Mesenchymal stem cell (in vitro differentiated cells and primary cell): Measurements from ENCODE around the gene GRIFIN.

ENCODE experiments used
- DNase-seq: peaks from one replicate; pipeline ENCODE4 v3.0.0-alpha.2; 2013
- H2AFZ ChIP-seq: one replicate; pipeline ENCODE4 v1.6.1; 2013; ENCODE audit warnings: low read depth, mild to moderate bottlenecking, control low read depth, inconsistent platforms, low read length, moderate library complexity
- H2AK5ac ChIP-seq: 2 replicates; pipeline ENCODE4 v1.6.1; 2013; ENCODE audit warnings: low read length, moderate library complexity, mild to moderate bottlenecking, inconsistent platforms; ENCODE audit not compliant: severe bottlenecking
- H2BK120ac ChIP-seq: one replicate; pipeline ENCODE4 v1.6.1; 2013; ENCODE audit warnings: low read depth, mild to moderate bottlenecking, inconsistent platforms, low read length, moderate library complexity
- H2BK12ac ChIP-seq, 2 experiments: one replicate each; pipeline ENCODE4 v1.6.1; 2013; ENCODE audit warnings: inconsistent platforms in 2 of 2, low read length in 2 of 2, mild to moderate bottlenecking in 2 of 2, moderate library complexity in 2 of 2, control low read depth in 1 of 2
- H2BK15ac ChIP-seq: one replicate; pipeline ENCODE4 v1.6.1; 2013; ENCODE audit warnings: mild to moderate bottlenecking, low read depth, inconsistent platforms; ENCODE audit not compliant: poor library complexity, severe bottlenecking
- H2BK5ac ChIP-seq: 2 replicates; pipeline ENCODE4 v1.6.1; 2013; ENCODE audit warnings: low read depth, mild to moderate bottlenecking, low read length, control low read depth, inconsistent platforms; ENCODE audit not compliant: poor library complexity, severe bottlenecking
- H3K14ac ChIP-seq, 2 experiments: one replicate each; pipeline ENCODE4 v1.6.1; 2013; ENCODE audit warnings: inconsistent platforms in 2 of 2, low read length in 2 of 2, control low read depth in 1 of 2, mild to moderate bottlenecking in 1 of 2, moderate library complexity in 1 of 2
- H3K18ac ChIP-seq, 2 experiments: one replicate each; pipeline ENCODE4 v1.6.1; 2013; ENCODE audit warnings: inconsistent platforms in 2 of 2, low read length in 2 of 2, control low read depth in 1 of 2, low read depth in 1 of 2, mild to moderate bottlenecking in 1 of 2
- H3K23ac ChIP-seq, 2 experiments: one replicate each; pipeline ENCODE4 v1.6.1; 2013; ENCODE audit warnings: inconsistent platforms in 2 of 2, low read length in 2 of 2, mild to moderate bottlenecking in 2 of 2, moderate library complexity in 2 of 2, control low read depth in 1 of 2
- H3K27ac ChIP-seq: 2 replicates; pipeline ENCODE4 v1.5.1; 2013; ENCODE audit warnings: mild to moderate bottlenecking, moderate library complexity, low read length, control low read depth, inconsistent platforms; ENCODE audit not compliant: poor library complexity, severe bottlenecking
- H3K27me3 ChIP-seq, 2 experiments: 2 replicates each; pipeline versions ENCODE4 v1.6.1 to v1.7.0; 2013; ENCODE audit warnings: low read length in 2 of 2, mild to moderate bottlenecking in 2 of 2, moderate library complexity in 2 of 2, control low read depth in 1 of 2, inconsistent platforms in 1 of 2; ENCODE audit not compliant: control insufficient read depth in 1 of 2, insufficient read depth in 1 of 2
- H3K36me3 ChIP-seq, 2 experiments: 2 replicates each; pipeline versions ENCODE4 v1.6.1 to v1.7.0; 2013; ENCODE audit warnings: low read length in 2 of 2, control low read depth in 1 of 2, inconsistent platforms in 1 of 2, low read depth in 1 of 2, mild to moderate bottlenecking in 1 of 2; ENCODE audit not compliant: insufficient read depth in 2 of 2, control insufficient read depth in 1 of 2
- H3K4ac ChIP-seq, 2 experiments: one replicate each; pipeline ENCODE4 v1.6.1; 2013; ENCODE audit warnings: inconsistent platforms in 2 of 2, low read length in 2 of 2, mild to moderate bottlenecking in 2 of 2, moderate library complexity in 2 of 2, control low read depth in 1 of 2, low read depth in 1 of 2
- H3K4me1 ChIP-seq: 2 replicates; pipeline ENCODE4 v1.6.1; 2013; ENCODE audit warnings: low read depth, low read length, control low read depth; ENCODE audit not compliant: control insufficient read depth, insufficient read depth
- H3K4me2 ChIP-seq: 2 replicates; pipeline ENCODE4 v1.6.1; 2013; ENCODE audit warnings: low read length, mild to moderate bottlenecking, inconsistent platforms; ENCODE audit not compliant: poor library complexity, severe bottlenecking
- H3K4me3 ChIP-seq, 2 experiments: 2 replicates each; pipeline versions ENCODE4 v1.5.1 to v1.7.0; 2013; ENCODE audit warnings: low read length in 2 of 2, mild to moderate bottlenecking in 2 of 2, control low read depth in 1 of 2, low read depth in 1 of 2; ENCODE audit not compliant: insufficient read depth in 1 of 2
- H3K79me1 ChIP-seq: replicated peaks from 2 replicates; pipeline ENCODE4 v1.6.1; 2013; ENCODE audit warnings: mild to moderate bottlenecking, control low read depth, low read length, inconsistent platforms; ENCODE audit not compliant: poor library complexity, severe bottlenecking
- H3K9ac ChIP-seq: 2 replicates; pipeline ENCODE4 v1.7.0; 2013; ENCODE audit warnings: mild to moderate bottlenecking, low read length, moderate library complexity
- H3K9me3 ChIP-seq: 2 replicates; pipeline ENCODE4 v1.7.0; 2013; ENCODE audit warnings: mild to moderate bottlenecking, low read length; ENCODE audit not compliant: control insufficient read depth
- H4K8ac ChIP-seq: one replicate; pipeline ENCODE4 v1.6.1; 2013; ENCODE audit warnings: inconsistent platforms, mild to moderate bottlenecking, low read length, moderate library complexity
- H4K91ac ChIP-seq: one replicate; pipeline ENCODE4 v1.6.1; 2013; ENCODE audit warnings: mild to moderate bottlenecking, low read length, inconsistent platforms
- WGBS: methylation state at CpG from one replicate; pipeline ENCODE4 v1.1.7; 2013; ENCODE audit warnings: mixed read lengths; 5-methylcytosine and 5-hydroxymethylcytosine counted together

Gene GRIFIN

DNA sequence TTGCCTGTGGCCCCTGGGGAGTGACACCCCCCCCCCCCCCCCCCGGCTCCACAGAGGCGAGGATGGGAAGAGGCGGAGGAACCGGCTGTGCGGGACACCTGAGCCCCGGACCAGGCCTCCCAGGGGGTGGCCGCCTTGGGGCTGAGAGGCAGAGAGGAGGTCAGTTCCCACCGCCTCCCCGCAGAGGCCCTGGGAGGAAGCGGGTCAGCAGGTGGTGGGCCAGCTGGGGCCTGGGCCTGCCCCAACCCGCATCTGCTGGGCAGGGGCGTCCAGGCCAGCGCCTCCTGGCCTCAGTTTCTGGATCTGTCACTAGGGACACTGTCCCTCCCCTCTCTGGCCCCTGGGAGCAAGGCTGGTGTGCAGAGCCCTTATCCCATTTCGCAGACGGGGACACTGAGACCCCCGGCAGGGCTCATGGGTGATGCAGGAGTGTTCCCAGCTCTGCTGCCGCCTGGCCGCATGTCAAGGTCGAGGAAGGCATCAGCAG is 28.7 kb upstream of the GRIFIN start:
- peak overlapping the region; percentile 21 for H2AK5ac ChIP-seq
- H3K79me1 ChIP-seq: no peaks in the 10 kb centered on the region
- H2BK15ac ChIP-seq: no peak overlapping the region
- H3K23ac ChIP-seq: no peak overlapping the region
- no peak for DNase-seq
- H3K4ac ChIP-seq: no peak overlapping the region
- H3K9ac ChIP-seq: no peak overlapping the region
- no peak overlapping the region for H4K8ac ChIP-seq
- no peak overlapping the region for H4K91ac ChIP-seq
- no peak overlapping the region for H2AFZ ChIP-seq
- no peak overlapping the region for H2BK5ac ChIP-seq
- H3K14ac ChIP-seq: no peak overlapping the region
- peaks cover 46% of the 10 kb centered on the region for H3K4me1 ChIP-seq
- no peaks in the 10 kb centered on the region for H3K36me3 ChIP-seq
- no peak overlapping the region for H3K4me2 ChIP-seq
- H2BK120ac ChIP-seq: no peak overlapping the region
- no peak overlapping the region for H3K4me3 ChIP-seq
- H2BK12ac ChIP-seq: no peak overlapping the region
- H3K27ac ChIP-seq: no peak overlapping the region
- 74% methylated on average over 15 of the region's 19 CpGs for WGBS
- peaks cover 0 to 42% of the 10 kb centered on the region in 2 experiments for H3K27me3 ChIP-seq
- H3K18ac ChIP-seq: no peak overlapping the region
- no peaks in the 10 kb centered on the region for H3K9me3 ChIP-seq

DNA sequence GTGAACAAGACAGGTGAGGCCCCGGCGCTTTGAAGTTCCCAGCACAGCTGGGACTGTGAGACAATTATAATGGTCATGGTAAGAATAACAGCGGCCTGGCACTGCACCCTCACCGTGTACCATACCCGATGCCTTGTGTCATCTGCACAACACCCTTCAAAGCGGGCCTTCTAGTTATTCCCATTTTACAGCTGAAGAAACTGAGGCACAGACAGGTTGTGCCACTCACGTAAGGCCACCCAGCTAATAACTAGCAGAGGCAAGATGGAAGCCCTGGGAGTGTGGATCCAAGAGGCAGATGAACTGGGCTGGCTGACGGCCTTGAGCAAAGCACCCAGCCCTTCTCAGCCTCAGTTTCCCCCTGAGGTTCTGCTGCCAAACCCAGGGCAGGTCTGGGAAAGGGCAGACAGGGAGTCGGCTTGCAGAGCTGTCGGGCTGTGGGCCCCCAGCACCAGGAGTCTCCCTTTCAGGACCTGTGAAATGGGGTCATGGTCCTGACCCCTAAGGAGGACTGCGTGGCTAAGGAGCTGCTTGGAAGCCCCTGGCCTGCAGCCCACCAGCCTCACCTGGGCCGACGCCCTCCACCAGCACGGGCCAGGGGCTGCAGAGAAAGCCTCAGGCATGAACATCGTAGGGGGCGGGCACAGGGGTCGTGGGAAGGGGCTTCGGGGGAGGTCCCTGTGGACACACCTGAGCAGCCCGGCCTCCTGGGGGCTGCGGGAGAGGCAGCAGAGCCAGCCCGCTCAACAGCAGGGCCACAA is 28.1 kb upstream of the GRIFIN start:
- Histone ChIP-seq H2AK5ac (no peak overlapping the region), H3K9me3 (no peaks in the 10 kb centered on the region), H3K18ac (no peak overlapping the region), H3K79me1 (no peaks in the 10 kb centered on the region), H3K4me1 (peaks cover 40% of the 10 kb centered on the region), H3K4me3 (no peak overlapping the region), H4K8ac (no peak overlapping the region), H3K27me3 (peaks cover 0 to 42% of the 10 kb centered on the region in 2 experiments), H2BK15ac (no peak overlapping the region), H3K14ac (no peak overlapping the region), H2BK5ac (no peak overlapping the region), H2BK120ac (no peak overlapping the region), H3K4me2 (no peak overlapping the region), H2AFZ (no peak overlapping the region), H3K27ac (no peak overlapping the region), H3K23ac (no peak overlapping the region), H4K91ac (no peak overlapping the region), H2BK12ac (no peak overlapping the region), H3K4ac (no peak overlapping the region), H3K9ac (no peak overlapping the region), H3K36me3 (no peaks in the 10 kb centered on the region)
- DNase-seq: no peak
- WGBS: 78% methylated on average over 21 of the region's 21 CpGs

DNA sequence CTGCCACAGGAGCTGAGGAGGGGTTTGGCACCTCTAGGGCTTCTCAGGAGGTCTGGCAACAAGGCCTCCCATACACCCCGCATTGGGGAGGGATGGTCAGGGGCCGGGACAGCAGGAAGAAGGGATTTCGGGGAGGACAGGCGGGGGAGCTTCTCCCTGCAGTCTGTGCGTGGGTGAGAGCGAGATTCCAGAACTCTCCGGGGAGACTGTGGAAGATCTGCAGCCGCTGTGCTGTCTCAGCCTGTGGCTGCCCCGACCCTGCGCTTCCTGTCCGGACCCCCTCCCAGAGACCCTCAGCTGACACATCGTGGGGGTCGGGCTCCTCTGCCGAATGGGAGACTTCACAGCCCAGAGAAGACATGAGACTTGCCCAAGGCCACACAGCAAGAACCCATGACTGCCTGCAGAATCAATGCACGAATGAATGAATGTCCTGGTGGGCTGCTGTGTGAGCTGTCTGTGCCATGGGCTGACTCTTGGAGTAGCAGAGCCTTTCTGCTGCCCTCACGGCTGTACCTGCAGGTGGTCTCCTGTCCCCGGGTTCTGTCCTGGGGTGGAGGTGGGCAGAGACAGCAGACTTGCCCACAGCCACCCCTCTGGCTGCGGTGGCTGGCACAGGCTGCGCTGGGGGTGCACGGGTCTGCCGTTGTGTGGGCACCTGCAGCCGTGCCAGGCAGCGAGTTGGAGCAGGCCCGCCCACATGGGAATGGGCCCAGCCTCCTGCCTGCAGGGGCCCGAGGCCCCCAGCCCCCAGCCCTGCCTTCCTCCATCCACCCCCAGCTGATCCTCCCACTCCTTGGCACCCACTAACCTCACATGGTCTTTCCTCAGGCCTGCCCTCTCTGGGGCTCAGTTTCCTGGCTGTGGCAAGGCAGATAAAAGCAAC is 27.1 kb upstream of the GRIFIN start:
- H3K4me3 ChIP-seq: no peak overlapping the region
- peaks cover 0 to 42% of the 10 kb centered on the region in 2 experiments for H3K27me3 ChIP-seq
- no peak overlapping the region for H3K4me2 ChIP-seq

DNA sequence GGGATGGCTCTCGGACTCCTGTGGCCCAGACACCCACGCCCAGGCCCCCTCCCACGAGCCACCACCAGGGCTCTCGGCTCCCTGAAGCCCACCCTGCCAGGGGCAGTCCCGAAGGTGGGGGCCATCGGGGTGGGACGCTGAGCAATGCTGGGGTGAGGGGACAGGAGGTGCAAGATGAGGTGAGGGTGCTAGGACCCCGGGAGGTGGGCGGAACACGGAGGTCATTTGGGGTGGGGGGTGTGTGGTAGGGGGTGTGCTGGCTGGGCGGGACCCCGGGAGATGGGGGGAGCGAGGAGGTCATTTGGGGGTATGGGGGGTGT is 26.4 kb upstream of the GRIFIN start:
- Histone ChIP-seq H3K14ac (no peak overlapping the region), H3K36me3 (no peaks in the 10 kb centered on the region), H2BK15ac (no peak overlapping the region), H3K23ac (no peak overlapping the region), H2BK5ac (no peak overlapping the region), H2AK5ac (no peak overlapping the region), H4K8ac (no peak overlapping the region), H3K18ac (no peak overlapping the region), H2BK12ac (peak overlapping the region in 1 of 2 experiments; percentile 24), H3K4me3 (no peak overlapping the region), H3K79me1 (no peaks in the 10 kb centered on the region), H2AFZ (no peak overlapping the region), H4K91ac (no peak overlapping the region), H2BK120ac (no peak overlapping the region), H3K4me2 (no peak overlapping the region), H3K4ac (no peak overlapping the region), H3K9me3 (no peaks in the 10 kb centered on the region), H3K27ac (no peak overlapping the region), H3K27me3 (peaks cover 0 to 40% of the 10 kb centered on the region in 2 experiments), H3K9ac (no peak overlapping the region), H3K4me1 (peaks cover 34% of the 10 kb centered on the region)
- no peak for DNase-seq
- 89% methylated on average over 13 of the region's 13 CpGs for WGBS

More for the DNA sequence above, 27.1 kb upstream of the GRIFIN start:
- no peak overlapping the region for H2AFZ ChIP-seq
- H2BK5ac ChIP-seq: no peak overlapping the region
- no peak overlapping the region for H2BK120ac ChIP-seq
- H3K14ac ChIP-seq: no peak overlapping the region
- H2AK5ac ChIP-seq: no peak overlapping the region
- H4K91ac ChIP-seq: no peak overlapping the region
- H3K18ac ChIP-seq: peak overlapping the region in 1 of 2 experiments; percentile 34
- no peak for DNase-seq
- WGBS: 76% methylated on average over 24 of the region's 25 CpGs
- H3K4ac ChIP-seq: no peak overlapping the region
- H3K27ac ChIP-seq: no peak overlapping the region
- no peaks in the 10 kb centered on the region for H3K36me3 ChIP-seq
- no peak overlapping the region for H3K23ac ChIP-seq
- H4K8ac ChIP-seq: no peak overlapping the region
- H2BK12ac ChIP-seq: no peak overlapping the region
- H3K9ac ChIP-seq: no peak overlapping the region
- H2BK15ac ChIP-seq: no peak overlapping the region
- no peaks in the 10 kb centered on the region for H3K9me3 ChIP-seq
- H3K79me1 ChIP-seq: no peaks in the 10 kb centered on the region
- peaks cover 35% of the 10 kb centered on the region for H3K4me1 ChIP-seq
